Natural killer cell (primary cell): ENCODE measurements around the gene CAMSAP1. TPM values are rescaled to one million over a fixed set of nuclear protein-coding genes. Genes with fewer than 3 reads are reported as not detected.

ENCODE experiments used
- ATAC-seq, 3 donors: fragments of 150-1000 bp in 2 of 3; fragments of 200-7000 bp in 1 of 3; cut with Tn5 transposase; 1 replicate in 1 of 3; 2 replicates in 2 of 3; pipeline ENCODE4 v1.10.0; 2021; ENCODE audit warnings: mild to moderate bottlenecking in 2 of 3, moderate library complexity in 2 of 3
- DNase-seq, 2 donors: peaks; one replicate each; pipeline versions ENCODE4 v3.0.0 to v3.0.0-alpha.2; 2013 to 2021; ENCODE audit warnings: mixed read lengths in 1 of 2
- H3K27ac ChIP-seq: one replicate; pipeline ENCODE4 v1.5.1; 2013; ENCODE audit warnings: mild to moderate bottlenecking, low read length
- H3K27me3 ChIP-seq: one replicate; pipeline ENCODE4 v1.6.1; 2013; ENCODE audit warnings: low read length; ENCODE audit not compliant: control insufficient read depth, insufficient read depth
- H3K36me3 ChIP-seq: one replicate; pipeline ENCODE4 v1.6.1; 2013; ENCODE audit warnings: low read length; ENCODE audit not compliant: control insufficient read depth, insufficient read depth
- H3K4me1 ChIP-seq: one replicate; pipeline ENCODE4 v1.6.1; 2013; ENCODE audit warnings: low read length; ENCODE audit not compliant: control insufficient read depth, insufficient read depth
- H3K4me3 ChIP-seq: one replicate; pipeline ENCODE4 v1.5.1; 2013; ENCODE audit warnings: low read length
- H3K9me3 ChIP-seq: one replicate; pipeline ENCODE4 v1.6.1; 2013; ENCODE audit warnings: low read length; ENCODE audit not compliant: control insufficient read depth, insufficient read depth
- H3K27ac Mint-ChIP-seq, 2 donors: one replicate each; pipeline ENCODE4 v1.8.0; 2022; ENCODE audit warnings: mild to moderate bottlenecking in 2 of 2, mixed read lengths in 2 of 2, moderate library complexity in 1 of 2
- H3K27me3 Mint-ChIP-seq, 2 donors: one replicate each; pipeline ENCODE4 v1.8.0; 2022; ENCODE audit warnings: low read depth in 2 of 2, mixed read lengths in 2 of 2
- H3K36me3 Mint-ChIP-seq: one replicate; pipeline ENCODE4 v1.8.0; 2022; ENCODE audit warnings: mixed read lengths
- H3K4me1 Mint-ChIP-seq, 2 donors: one replicate each; pipeline ENCODE4 v1.8.0; 2022; ENCODE audit warnings: mixed read lengths in 2 of 2
- H3K4me3 Mint-ChIP-seq: one replicate; pipeline ENCODE4 v1.8.0; 2022; ENCODE audit warnings: mild to moderate bottlenecking, moderate library complexity, mixed read lengths
- H3K9me3 Mint-ChIP-seq, 2 donors: one replicate each; pipeline ENCODE4 v1.8.0; 2022; ENCODE audit warnings: mixed read lengths in 2 of 2
- CTCF ChIP-seq: fragments of 200-600 bp; IDR thresholded peaks from one replicate; pipeline ENCODE4 v1.8.0; 2022; ENCODE audit warnings: antibody characterized with exemption
- WGBS: methylation state at CpG from one replicate; pipeline ENCODE4 v1.1.7; 2013; ENCODE audit warnings: missing lambda C conversion rate; ENCODE audit not compliant: insufficient coverage; 5-methylcytosine and 5-hydroxymethylcytosine counted together
- intact Hi-C: fragments of 100-400 bp; cut with micrococcal nuclease; formaldehyde crosslinking; loops from one replicate; pipeline ENCODE4 v1.14.2; 2022
- total RNA-seq, 4 donors: library from RNA; stranded (reverse); fragments of 120-200 nt in 1 of 4; gene quantifications; one replicate each; pipeline versions ENCODE4 v1.2.3 to v1.2.4, GENCODE V29; 2013 to 2022

Gene CAMSAP1
- total RNA-seq, 3 donors from 2014 or later (not counting 1 experiment from before 2014, with no cell fraction given): 25.9 to 33.5 (median 28.1) TPM

GRCh38 chr9:135891027-135891631 is 16.2 kb downstream of the CAMSAP1 start:
- ATAC-seq (no peak), DNase-seq (no peak)
- no peak overlapping the region for H3K4me3 ChIP-seq
- peaks cover 40% of the 10 kb centered on the region for H3K4me1 ChIP-seq
- no peaks in the 10 kb centered on the region for H3K36me3 Mint-ChIP-seq
- no peak overlapping the region for H3K4me3 Mint-ChIP-seq
- H3K27me3 ChIP-seq: no peaks in the 10 kb centered on the region
- H3K4me1 Mint-ChIP-seq: peaks cover 55 to 63% of the 10 kb centered on the region in 2 donors
- no peak for TF ChIP-seq CTCF
- H3K27ac Mint-ChIP-seq: no peak overlapping the region
- H3K27ac ChIP-seq: no peak overlapping the region
- no peaks in the 10 kb centered on the region for H3K9me3 Mint-ChIP-seq
- no peaks in the 10 kb centered on the region for H3K27me3 Mint-ChIP-seq
- H3K36me3 ChIP-seq: no peaks in the 10 kb centered on the region
- H3K9me3 ChIP-seq: no peaks in the 10 kb centered on the region
- intact Hi-C loops: no loop called here
- 90% methylated on average over 8 of the region's 8 CpGs for WGBS

DNA sequence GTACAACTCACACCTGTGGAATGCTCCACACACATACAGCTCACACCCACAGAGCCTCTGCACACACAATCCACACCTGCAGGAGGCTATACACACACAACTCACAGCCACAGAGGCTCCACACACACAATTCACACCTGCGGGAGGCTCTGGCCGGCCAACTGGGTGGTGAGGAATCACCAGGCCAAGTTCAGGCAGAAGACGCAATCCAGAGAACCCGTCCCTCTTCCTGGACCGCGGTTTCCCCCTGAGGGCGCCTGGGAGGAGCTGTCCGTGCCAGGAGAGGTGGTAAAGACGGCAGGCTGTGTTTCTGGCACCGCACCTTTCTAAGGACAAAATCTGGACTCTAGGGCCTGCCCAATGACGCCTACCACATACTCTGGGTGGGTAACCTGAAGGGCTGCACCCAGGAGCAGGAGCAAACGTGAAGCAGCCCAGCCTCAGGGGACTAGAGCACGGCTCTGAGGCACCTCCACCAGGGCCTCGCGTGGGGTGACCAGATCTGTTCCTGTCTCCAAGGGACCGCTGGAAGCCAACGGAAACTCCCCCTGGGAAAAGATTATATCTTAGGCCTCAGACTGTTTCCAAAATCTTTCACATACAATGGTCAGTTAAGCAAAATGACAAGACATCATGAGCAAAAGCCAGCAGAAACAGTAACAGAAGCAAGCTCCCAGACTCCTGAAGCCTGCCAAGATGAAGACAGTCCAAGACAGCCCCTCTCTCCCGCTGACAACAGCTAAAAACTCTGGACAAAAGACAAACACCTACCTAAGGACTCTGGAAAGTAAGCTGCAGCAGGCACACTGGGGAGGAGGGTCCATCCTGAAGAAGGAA is 16.9 kb downstream of the CAMSAP1 start:
- H3K36me3 Mint-ChIP-seq: no peaks in the 10 kb centered on the region
- no peaks in the 10 kb centered on the region for H3K27me3 Mint-ChIP-seq
- no peaks in the 10 kb centered on the region for H3K9me3 ChIP-seq
- 87% methylated on average over 18 of the region's 18 CpGs for WGBS
- H3K36me3 ChIP-seq: no peaks in the 10 kb centered on the region
- ATAC-seq (no peak), DNase-seq (no peak)
- no peaks in the 10 kb centered on the region for H3K9me3 Mint-ChIP-seq
- no peak for TF ChIP-seq CTCF
- no peak overlapping the region for H3K4me3 Mint-ChIP-seq
- no peak overlapping the region for H3K4me3 ChIP-seq
- H3K4me1 Mint-ChIP-seq: peaks cover 59% of the 10 kb centered on the region in 2 donors
- H3K27ac ChIP-seq: no peak overlapping the region
- intact Hi-C loops: no loop called here
- H3K4me1 ChIP-seq: peaks cover 40% of the 10 kb centered on the region
- H3K27me3 ChIP-seq: no peaks in the 10 kb centered on the region
- H3K27ac Mint-ChIP-seq: no peak overlapping the region

DNA sequence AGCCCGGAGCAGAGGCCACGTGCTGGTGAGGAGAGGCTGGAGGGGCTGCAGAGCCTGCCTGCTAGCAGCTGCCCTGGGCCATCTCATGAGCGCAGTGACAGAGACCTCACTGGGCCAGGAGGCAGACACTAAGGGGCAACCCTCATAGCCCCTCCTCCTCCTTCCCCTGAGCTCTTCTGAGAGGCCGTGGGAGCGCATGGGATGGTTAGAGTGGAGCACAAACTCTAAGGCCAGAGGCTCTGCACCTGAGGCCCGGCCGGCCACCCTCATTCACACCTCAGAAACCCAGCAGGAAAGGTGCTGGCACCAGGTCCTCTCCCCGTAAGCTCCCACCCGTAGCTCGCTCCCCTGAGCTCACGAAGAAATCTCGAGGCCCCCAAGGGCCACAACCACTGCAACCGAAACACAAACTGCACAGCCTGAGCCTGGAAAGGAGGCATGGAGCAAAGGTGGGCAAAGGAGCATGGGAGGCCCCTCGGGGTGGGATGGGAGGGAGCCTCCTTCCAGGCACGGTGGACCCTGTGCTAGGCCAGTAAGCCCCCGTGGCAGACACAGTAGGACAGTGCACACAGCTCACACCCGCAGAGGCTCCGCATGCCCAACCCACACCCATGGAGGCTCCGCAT is 17.7 kb downstream of the CAMSAP1 start:
- DNase-seq: no peak
- H3K4me1 ChIP-seq: peaks cover 43% of the 10 kb centered on the region
- H3K4me3 ChIP-seq: no peak overlapping the region
- H3K27ac ChIP-seq: no peak overlapping the region
- 94% methylated on average over 19 of the region's 19 CpGs for WGBS
- no peak overlapping the region for H3K4me3 Mint-ChIP-seq
- no peak for TF ChIP-seq CTCF
- no peaks in the 10 kb centered on the region for H3K9me3 Mint-ChIP-seq
- H3K36me3 ChIP-seq: no peaks in the 10 kb centered on the region
- H3K4me1 Mint-ChIP-seq: peaks cover 57 to 60% of the 10 kb centered on the region in 2 donors
- H3K9me3 ChIP-seq: no peaks in the 10 kb centered on the region
- no peaks in the 10 kb centered on the region for H3K27me3 ChIP-seq
- no peak for ATAC-seq
- H3K27me3 Mint-ChIP-seq: no peaks in the 10 kb centered on the region
- peak overlapping the region; percentile 50 to 90 for H3K27ac Mint-ChIP-seq
- intact Hi-C loops: no loop called here
- H3K36me3 Mint-ChIP-seq: no peaks in the 10 kb centered on the region
